GM21360 (cell line): ENCODE measurements around the gene TRIOBP.

Experiments
- ATAC-seq: cut with Tn5 transposase; IDR thresholded peaks from one replicate; pipeline ENCODE4 v1.9.1; 2021; ENCODE audit warnings: mild to moderate bottlenecking, moderate library complexity; ENCODE audit not compliant: unreplicated experiment

TRIOBP gene

GRCh38 chr22:37822079-37822833, 125.4 kb downstream of the TRIOBP start:
- no peak for ATAC-seq

- ATAC-seq: no peak
Measured at GRCh38 chr22:37823134-37823985, 126.5 kb downstream of the TRIOBP start, which contains the start of gene GALR3. GALR3 (plus strand) TSS chr22:37823382; CDS start chr22:37823407, 25 bp downstream.

- no peak for ATAC-seq
Measured at GRCh38 chr22:37824674-37825641, 128.1 kb downstream of the TRIOBP start.
